CD4-positive, alpha-beta T cell treated with Interleukin-15 for 4 hours (primary cell): Measurements from ENCODE around the gene RAI1.

Experiments used
- DNase-seq: peaks from one replicate; pipeline ENCODE4 v3.0.0-alpha.2; 2020; ENCODE audit warnings: low spot score

Gene RAI1

DNA sequence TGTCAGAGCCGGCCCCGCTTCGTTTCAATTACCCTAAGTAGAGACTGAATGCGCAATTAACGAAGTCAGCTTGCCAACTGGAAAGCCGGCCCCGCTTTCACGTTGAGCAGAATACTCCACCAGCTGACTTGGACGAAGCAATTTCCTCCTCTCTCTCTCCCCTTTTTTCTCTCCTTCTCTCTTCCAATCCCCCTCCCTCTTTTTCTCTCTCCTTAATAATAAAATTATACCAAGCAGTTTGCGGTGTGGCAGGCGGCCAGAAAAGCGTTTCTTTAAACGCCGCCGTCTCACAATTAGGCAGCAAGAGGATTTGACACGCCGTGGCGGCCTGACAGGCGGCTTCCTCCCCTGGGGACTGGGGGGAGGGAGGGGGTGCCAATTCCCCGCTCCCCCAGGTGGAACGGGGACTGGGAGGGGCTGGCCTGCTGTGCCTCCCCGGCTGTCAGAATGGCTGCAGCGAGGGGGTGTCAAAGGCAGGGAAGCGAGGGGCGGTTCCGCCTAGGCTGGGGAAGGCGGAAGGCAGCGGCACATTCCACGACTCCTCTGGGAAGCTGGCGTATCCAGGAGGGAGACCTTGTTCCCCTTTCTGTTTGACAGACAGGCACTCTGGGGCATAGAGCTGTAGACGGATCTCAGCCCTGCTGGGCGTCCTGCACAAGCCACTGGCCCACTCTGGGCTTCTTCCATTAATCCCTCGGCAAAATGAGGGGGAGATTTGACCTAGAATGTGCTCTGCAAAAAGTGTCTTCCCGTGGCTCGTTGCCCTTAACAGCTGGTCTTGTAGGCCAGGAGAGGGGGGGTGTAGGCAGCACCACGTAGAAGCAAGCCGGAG lies 102.8 kb downstream of the RAI1 start:
- no peak for DNase-seq

DNA sequence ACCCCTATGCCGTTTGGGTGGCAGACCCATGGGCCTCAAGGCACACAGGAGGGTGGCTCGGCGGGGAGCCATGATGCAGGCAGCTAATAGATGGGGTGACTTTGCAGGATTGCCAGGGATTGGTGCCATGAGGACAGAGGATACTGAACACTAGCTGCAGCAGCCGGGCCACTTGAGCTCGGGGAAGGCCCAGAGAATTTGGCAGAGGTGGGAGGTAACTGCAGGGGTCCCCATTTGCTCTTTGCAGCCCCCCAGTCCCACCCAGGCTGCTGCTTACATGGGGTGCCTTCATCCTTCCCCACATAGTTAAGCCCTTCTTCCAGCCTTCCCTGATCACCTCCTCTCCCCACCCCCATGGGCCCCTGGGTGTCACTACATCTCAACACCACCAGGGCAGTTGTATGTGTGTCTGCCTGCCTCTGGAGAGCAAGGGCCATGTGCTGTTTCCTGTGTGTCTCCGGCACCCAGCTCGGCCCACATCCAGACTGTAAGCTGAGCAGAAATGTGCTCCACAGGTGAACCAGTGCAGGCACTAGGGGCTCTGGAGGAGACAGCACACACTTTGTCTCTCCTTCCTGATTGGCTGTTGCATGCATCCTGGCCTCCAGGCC lies 103.5 kb downstream of the RAI1 start:
- DNase-seq, result no peak

DNA sequence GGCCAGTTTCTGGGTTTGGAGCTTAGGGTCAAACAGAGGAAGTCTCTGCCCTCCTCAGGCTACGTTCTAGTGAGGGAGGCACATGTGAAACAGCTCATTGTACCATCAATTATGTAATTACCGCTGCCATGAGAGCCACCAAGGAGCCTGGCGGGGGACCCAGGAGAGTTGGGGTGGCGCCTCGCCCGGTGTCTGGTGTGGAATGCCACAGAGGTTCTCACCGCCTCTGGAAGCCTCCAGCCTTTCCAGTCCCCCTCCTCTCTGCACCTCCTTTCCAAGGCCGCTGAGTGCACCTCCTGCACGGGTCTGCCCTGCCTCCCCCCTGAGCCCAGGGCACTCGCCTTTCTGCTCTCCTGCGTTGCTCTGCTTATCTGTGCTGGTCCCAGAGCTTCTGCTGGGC lies 104.1 kb downstream of the RAI1 start:
- no peak for DNase-seq

DNA sequence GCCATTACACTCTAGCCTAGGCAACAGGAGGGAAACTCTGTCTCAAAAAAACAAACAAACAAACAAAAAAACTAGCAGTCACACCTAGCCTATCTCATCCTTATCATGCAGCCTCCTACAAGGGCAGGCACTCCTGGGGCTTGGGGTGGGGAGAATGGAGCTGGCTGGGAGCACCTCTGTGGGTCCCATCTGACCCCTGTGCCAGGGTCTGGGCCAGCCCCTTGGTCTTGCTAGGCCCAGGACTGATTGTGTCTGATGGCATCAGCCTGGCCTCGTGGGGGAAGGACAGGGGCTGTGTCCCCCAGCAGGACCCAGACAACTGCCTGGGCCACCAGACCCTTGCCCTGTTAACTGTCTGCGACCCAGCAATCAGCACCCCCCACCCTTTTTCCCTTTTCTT lies 105.7 kb downstream of the RAI1 start:
- no peak for DNase-seq

DNA sequence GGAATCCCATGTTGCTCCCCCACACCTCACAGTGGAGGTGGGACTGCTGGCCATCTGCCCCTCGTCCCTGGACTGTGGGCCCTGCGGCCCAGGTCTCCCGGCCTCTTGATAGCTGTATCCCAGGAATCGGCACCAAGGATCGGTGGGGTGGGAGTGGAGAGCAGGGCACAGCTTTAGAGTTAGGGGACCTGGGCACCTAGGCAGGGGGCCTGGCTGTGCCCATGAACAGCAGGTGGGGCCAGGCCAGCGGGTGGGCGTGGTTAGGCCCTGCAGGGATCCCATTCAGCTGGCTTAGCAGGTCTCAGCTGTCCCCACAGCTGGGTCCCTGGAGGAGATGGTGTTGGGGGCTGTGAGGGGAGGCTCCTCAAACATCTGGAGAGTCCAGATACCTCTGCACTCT lies 106.3 kb downstream of the RAI1 start:
- no peak for DNase-seq

DNA sequence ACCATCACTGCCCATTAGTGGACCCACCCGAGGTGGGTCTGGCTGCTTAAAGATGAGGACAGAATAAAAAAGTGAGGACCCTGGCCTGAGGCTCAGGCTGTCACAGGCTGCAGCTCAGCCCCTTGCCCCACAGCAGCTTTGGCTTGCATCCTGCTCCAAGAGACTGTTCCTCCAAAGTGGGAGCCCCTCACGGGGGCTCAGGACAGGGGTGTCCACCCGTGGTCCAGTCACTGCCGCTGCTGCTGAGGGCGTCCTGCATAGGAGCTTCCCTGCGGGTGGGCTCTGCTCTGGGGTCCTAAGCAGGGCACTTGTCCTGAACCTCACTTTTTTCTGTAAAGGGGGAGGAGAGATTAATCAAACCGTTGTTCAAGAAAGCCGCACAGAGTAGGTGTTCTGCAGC lies 107.7 kb downstream of the RAI1 start:
- no peak for DNase-seq

DNA sequence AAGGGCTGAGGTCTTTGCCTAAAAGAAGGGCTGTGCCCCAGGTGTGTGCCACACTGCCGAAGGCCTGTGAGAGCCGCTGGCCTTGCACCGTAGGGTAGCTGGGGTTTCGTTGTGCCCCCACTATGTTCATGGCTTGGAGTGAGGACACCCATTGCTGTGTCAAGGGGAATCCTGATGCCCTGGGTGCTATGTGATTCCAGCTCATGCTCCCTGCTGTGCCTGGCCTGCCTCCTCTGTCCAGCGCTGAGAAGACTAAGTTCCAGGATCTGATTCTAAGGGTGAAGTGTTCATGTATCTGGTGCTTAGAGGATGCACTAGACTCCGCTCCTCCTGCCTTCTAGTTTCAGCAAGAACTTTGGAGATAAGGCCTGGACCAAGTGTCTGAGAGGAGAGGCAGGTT lies 108.2 kb downstream of the RAI1 start:
- no peak for DNase-seq

DNA sequence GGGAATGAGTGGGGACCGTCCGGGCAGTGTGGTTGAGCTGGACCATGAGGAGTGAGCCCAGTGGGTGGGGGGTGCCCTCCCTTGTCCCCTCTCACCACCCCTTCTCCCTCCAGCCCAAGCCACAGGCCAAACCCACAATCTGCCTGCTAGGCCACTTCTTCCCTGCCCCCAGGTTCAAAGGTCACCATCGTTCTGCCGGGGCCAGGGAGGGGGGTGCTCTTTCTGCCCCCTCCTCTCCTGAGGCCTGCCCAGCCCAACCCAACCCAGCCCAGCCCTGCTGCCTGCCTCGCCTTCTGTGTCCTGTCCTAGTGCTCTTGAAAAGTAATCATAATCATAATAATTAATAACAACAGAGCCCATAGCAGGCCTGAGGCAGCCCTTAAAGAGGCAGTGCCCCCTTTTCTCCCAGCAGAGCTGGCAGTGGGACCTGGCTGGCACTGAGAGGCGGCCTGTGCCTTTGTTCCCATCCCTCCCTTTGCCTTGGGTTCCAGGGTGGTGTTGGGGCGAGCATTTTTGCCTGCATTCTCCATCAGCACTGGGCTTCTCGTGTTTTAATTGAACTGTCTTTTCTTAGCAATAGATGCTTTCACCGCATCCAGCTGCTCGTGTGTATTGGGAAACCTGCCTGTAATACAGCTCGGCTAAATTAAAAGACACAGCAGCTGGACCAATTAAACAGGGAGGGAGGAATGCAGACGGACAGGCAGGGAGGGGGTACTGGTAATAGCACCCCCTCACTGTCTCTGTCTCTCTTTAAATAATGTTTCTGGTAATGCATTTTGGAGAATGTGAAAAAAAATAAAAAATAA lies 108.8 kb downstream of the RAI1 start:
- DNase-seq, result no peak

DNA sequence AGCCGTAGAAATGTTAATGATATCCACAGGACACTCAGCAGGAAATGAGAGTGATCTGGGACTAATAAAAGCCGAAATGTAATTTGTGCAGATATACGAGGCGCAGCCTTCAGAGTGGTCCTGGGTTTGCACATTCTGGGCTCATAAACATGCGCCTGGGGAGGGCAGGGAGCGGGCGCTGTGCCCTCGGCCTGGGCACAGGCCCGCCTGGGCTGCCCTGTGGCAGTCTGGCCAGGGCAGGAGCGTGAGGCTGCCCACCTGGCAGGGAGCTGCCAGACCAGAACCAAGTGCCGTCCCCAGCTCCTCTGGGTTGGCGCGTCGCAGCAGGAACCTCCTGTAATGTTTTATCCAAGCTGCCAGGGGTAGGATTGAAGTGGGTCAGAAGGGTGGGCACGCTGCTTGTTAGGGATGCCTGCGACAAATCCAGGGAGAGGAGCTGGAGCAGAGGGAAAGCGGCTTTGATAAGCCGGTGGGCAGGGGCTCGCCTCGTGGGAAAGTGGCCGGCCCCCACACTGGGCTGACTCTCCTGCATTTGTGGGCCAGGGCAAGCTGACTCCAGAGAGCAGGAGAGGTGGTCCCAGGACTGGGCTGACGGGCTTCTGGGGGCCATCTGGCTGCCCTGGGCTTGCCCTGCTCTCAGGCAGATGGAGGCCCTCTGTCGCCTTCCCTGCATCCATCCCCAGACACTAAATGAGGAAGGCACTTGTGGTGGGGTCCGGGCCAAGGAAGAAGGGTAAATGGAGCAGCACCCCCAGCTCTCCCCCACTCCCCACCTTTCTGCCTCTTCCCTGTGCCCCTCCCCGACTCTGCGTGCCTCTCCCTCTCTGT lies 109.6 kb downstream of the RAI1 start:
- no peak for DNase-seq

DNA sequence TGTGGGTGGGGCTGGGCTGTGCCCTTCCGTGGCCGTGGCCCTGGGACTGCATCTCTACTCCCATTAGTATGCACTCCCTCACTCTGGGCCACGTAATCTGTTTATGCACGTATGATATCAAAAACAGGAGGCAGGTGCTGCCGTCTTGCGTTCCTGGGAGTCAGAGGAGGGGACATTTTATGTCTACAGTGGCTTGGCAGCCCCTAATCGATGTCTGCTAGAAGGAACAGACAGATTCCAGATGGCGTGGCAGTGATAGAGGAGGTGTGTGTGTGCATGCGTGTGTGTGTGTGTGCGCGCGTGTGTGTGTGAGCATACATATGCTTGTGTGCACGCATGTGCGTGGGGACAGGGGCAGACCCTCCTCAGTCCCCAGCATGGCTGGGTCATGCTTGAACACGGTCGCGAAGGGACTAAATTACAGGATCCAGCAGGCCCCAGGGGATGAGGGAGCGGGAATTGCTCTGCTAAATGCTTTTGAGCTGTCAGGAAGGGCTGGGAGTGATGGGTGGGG lies 110.8 kb downstream of the RAI1 start:
- DNase-seq, result no peak

DNA sequence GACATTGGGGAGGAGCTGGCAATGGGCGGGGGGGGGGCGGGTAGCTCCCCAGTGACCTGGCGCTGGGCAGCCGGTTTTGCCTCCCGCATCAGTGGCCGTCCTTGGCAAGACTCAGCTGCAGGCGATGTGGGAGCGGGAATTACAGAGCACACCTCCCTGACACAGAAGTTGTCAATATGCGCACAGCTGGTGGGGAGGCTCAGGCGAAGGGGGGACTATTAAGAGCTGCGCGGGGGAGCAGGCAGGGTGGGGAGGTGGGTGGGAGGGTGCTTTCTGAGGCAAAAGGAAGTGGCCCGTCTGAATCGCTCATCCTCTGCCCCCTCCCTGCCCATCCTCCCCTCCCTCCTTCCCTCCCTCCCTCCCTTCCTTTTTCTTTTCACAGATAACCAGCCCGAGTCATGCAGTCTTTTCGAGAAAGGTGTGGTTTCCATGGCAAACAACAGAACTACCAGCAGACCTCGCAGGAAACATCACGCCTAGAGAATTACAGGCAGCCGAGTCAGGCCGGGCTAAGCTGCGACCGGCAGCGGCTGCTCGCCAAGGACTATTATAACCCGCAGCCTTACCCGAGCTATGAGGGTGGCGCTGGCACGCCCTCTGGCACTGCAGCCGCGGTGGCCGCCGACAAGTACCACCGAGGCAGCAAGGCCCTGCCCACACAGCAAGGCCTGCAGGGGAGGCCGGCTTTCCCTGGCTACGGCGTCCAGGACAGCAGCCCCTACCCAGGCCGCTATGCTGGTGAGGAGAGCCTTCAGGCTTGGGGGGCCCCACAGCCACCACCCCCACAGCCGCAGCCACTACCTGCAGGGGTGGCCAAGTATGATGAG lies 111.5 kb downstream of the RAI1 start:
- peak; percentile 85 for DNase-seq

DNA sequence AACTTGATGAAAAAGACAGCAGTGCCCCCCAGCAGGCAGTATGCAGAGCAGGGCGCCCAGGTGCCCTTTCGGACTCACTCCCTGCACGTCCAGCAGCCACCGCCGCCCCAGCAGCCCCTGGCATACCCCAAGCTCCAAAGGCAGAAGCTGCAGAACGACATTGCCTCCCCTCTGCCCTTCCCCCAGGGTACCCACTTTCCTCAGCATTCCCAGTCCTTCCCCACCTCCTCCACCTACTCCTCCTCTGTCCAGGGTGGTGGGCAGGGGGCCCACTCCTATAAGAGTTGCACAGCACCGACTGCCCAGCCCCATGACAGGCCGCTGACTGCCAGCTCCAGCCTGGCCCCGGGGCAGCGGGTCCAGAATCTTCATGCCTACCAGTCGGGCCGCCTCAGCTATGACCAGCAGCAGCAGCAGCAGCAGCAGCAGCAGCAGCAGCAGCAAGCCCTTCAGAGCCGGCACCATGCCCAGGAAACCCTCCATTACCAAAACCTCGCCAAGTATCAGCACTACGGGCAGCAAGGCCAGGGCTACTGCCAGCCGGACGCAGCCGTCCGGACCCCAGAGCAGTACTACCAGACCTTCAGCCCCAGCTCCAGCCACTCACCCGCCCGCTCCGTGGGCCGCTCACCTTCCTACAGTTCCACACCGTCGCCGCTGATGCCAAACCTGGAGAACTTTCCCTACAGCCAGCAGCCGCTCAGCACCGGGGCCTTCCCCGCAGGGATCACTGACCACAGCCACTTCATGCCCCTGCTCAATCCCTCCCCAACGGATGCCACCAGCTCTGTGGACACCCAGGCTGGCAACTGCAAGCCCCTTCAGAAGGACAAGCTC lies 112.3 kb downstream of the RAI1 start:
- no peak for DNase-seq

DNA sequence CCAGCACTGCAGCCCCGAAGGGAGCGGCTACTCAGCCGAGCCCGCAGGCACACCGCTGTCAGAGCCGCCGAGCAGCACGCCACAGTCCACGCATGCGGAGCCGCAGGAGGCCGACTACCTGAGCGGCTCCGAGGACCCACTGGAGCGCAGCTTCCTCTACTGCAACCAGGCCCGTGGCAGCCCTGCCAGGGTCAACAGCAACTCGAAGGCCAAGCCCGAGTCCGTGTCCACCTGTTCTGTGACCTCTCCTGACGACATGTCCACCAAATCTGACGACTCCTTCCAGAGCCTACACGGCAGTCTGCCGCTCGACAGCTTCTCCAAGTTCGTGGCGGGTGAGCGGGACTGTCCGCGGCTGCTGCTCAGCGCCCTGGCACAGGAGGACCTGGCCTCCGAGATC lies 113.1 kb downstream of the RAI1 start:
- DNase-seq, result no peak

DNA sequence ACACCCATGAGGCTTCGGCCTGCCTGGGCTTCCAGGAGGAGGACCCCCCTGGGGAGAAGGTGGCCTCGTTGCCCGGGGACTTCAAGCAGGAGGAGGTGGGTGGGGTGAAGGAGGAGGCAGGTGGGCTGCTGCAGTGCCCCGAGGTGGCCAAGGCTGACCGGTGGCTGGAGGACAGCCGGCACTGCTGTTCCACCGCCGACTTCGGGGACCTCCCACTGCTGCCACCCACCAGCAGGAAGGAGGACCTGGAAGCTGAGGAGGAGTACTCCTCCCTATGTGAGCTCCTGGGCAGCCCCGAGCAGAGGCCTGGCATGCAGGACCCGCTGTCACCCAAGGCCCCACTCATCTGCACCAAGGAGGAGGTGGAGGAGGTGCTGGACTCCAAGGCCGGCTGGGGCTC lies 114.0 kb downstream of the RAI1 start:
- no peak for DNase-seq

DNA sequence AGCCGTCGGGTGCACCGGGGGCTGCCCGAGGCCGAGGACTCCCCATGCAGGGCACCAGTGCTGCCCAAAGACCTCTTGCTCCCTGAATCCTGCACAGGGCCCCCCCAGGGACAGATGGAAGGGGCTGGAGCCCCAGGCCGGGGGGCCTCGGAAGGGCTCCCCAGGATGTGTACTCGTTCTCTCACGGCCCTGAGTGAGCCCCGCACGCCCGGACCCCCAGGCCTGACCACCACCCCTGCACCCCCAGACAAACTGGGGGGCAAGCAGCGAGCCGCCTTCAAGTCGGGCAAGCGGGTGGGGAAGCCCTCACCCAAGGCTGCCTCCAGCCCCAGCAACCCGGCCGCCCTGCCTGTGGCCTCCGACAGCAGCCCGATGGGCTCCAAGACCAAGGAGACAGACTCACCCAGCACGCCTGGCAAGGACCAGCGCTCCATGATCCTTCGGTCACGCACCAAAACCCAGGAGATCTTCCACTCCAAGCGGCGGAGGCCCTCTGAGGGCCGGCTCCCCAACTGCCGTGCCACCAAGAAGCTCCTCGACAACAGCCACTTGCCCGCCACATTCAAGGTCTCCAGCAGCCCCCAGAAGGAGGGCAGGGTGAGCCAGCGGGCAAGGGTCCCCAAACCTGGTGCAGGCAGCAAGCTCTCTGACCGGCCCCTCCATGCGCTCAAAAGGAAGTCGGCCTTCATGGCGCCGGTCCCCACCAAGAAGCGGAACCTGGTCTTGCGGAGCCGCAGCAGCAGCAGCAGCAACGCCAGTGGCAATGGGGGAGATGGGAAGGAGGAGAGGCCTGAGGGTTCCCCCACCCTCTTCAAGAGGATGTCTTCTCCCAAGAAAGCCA lies 114.9 kb downstream of the RAI1 start:
- no peak for DNase-seq

DNA sequence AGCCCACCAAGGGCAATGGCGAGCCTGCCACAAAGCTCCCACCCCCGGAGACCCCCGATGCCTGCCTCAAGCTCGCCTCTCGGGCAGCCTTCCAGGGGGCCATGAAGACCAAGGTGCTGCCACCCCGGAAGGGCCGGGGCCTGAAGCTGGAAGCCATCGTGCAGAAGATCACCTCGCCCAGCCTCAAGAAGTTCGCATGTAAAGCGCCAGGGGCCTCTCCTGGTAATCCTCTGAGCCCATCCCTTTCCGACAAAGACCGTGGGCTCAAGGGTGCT lies 115.5 kb downstream of the RAI1 start:
- DNase-seq, result no peak

DNA sequence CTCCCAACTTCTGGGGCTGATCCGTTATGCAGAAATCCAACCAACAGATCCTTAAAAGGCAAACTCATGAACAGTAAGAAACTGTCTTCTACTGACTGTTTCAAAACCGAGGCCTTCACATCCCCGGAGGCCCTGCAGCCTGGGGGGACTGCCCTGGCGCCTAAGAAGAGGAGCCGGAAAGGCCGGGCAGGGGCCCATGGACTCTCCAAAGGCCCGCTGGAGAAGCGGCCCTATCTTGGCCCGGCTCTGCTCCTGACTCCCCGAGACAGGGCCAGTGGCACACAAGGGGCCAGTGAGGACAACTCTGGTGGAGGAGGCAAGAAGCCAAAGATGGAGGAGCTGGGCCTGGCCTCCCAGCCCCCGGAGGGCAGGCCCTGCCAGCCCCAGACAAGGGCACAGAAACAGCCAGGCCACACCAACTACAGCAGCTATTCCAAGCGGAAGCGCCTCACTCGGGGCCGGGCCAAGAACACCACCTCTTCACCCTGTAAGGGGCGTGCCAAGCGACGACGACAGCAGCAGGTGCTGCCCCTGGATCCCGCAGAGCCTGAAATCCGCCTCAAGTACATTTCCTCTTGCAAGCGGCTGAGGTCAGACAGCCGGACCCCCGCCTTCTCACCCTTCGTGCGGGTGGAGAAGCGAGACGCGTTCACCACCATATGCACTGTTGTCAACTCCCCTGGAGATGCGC lies 116.0 kb downstream of the RAI1 start:
- no peak for DNase-seq

DNA sequence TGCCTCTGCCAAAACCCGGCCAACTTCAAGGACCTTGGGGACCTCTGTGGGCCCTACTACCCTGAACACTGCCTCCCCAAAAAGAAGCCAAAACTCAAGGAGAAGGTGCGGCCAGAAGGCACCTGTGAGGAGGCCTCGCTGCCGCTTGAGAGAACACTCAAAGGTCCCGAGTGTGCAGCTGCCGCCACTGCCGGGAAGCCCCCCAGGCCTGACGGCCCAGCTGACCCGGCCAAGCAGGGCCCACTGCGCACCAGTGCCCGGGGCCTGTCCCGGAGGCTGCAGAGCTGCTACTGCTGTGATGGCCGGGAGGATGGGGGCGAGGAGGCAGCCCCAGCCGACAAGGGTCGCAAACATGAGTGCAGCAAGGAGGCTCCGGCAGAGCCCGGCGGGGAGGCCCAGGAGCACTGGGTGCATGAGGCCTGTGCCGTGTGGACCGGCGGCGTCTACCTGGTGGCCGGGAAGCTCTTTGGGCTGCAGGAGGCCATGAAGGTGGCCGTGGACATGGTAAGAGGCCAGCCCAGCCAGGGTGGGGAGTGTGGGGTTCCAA lies 116.8 kb downstream of the RAI1 start:
- no peak for DNase-seq
